Hepatocyte (in vitro differentiated cells): ENCODE results near the gene LSM10. TPM values are rescaled to one million over a fixed set of nuclear protein-coding genes. Genes with fewer than 3 reads are reported as not detected.

ENCODE experiments used
- DNase-seq: peaks from one replicate; pipeline ENCODE4 v3.0.0-alpha.2; 2016; ENCODE audit warnings: low spot score
- H2AFZ ChIP-seq: fragments of 200-600 bp; sonication (generic); 2 replicates; pipeline ENCODE4 v1.6.0; 2016; ENCODE audit warnings: antibody characterized with exemption, mild to moderate bottlenecking
- H3K27ac ChIP-seq: fragments of 200-600 bp; sonication (generic); 2 replicates; pipeline ENCODE4 v1.5.1; 2016; ENCODE audit warnings: mild to moderate bottlenecking
- H3K27me3 ChIP-seq: fragments of 200-600 bp; sonication (generic); 2 replicates; pipeline ENCODE4 v1.6.1; 2016
- H3K36me3 ChIP-seq: fragments of 200-600 bp; sonication (generic); replicated peaks from 2 replicates; pipeline ENCODE4 v1.5.1; 2016; ENCODE audit warnings: low read depth; ENCODE audit not compliant: insufficient read depth
- H3K4me1 ChIP-seq: fragments of 200-600 bp; sonication (generic); 2 replicates; pipeline ENCODE4 v1.5.1; 2016; ENCODE audit warnings: mild to moderate bottlenecking, moderate library complexity; ENCODE audit not compliant: insufficient read depth
- H3K4me2 ChIP-seq: fragments of 200-600 bp; sonication (generic); 2 replicates; pipeline ENCODE4 v1.6.0; 2016
- H3K4me3 ChIP-seq: fragments of 200-600 bp; sonication (generic); 2 replicates; pipeline ENCODE4 v1.5.1; 2016; ENCODE audit warnings: mild to moderate bottlenecking
- H3K79me2 ChIP-seq: fragments of 200-600 bp; sonication (generic); 2 replicates; pipeline ENCODE4 v1.6.0; 2017; ENCODE audit warnings: mild to moderate bottlenecking
- H3K9me2 ChIP-seq: fragments of 200-600 bp; sonication (generic); replicated peaks from 2 replicates; pipeline ENCODE4 v1.6.0; 2017; ENCODE audit warnings: mild to moderate bottlenecking; ENCODE audit not compliant: insufficient read depth
- H3K9me3 ChIP-seq: fragments of 200-600 bp; sonication (generic); 2 replicates; pipeline ENCODE4 v1.5.1; 2016; ENCODE audit warnings: low read depth, mild to moderate bottlenecking
- H4K20me1 ChIP-seq: fragments of 200-600 bp; sonication (generic); 2 replicates; pipeline ENCODE4 v1.6.0; 2016; ENCODE audit warnings: mild to moderate bottlenecking; ENCODE audit not compliant: insufficient read depth, poor library complexity, severe bottlenecking
- EZH2 ChIP-seq: fragments of 200-600 bp; sonication (generic); IDR thresholded peaks from 2 replicates; pipeline ENCODE4 v1.6.1; 2016; ENCODE audit warnings: antibody characterized with exemption, mild to moderate bottlenecking, borderline replicate concordance
- EZH2phosphoT487 ChIP-seq: fragments of 200-600 bp; sonication (generic); IDR thresholded peaks from one replicate; pipeline ENCODE4 v1.6.1; 2018; ENCODE audit warnings: antibody characterized with exemption, mild to moderate bottlenecking, low read depth, moderate library complexity; ENCODE audit not compliant: unreplicated experiment, severe bottlenecking
- WGBS: methylation state at CpG from one replicate; pipeline ENCODE4 v1.1.6; 2016; ENCODE audit warnings: low lambda C conversion rate; ENCODE audit errors: missing lambda C conversion rate; 5-methylcytosine and 5-hydroxymethylcytosine counted together
- polyA plus RNA-seq: library from polyadenylated mRNA; unstranded; fragments of >200 nt; fragmentation: Nextera tagmentation; extraction: Ambion mirVana; gene quantifications from 2 replicates; pipeline ENCODE4 v1.2.1, GENCODE V29; 2016
- total RNA-seq: library from RNA; depleted of rRNA; stranded (reverse); fragments of >200 nt; gene quantifications from 2 replicates; pipeline ENCODE4 v1.2.3, GENCODE V29; 2014
- TF ChIP-seq, protein P1 (sequence below): fragments of 200-600 bp; sonication (generic); IDR thresholded peaks from 2 replicates; pipeline ENCODE4 v1.5.1; 2016; ENCODE audit warnings: antibody characterized with exemption, mild to moderate bottlenecking; ENCODE audit not compliant: poor library complexity

Gene LSM10
- total and polyA plus RNA-seq, 2 experiments from 2014 or later = 9.4 to 63.9 TPM

DNA sequence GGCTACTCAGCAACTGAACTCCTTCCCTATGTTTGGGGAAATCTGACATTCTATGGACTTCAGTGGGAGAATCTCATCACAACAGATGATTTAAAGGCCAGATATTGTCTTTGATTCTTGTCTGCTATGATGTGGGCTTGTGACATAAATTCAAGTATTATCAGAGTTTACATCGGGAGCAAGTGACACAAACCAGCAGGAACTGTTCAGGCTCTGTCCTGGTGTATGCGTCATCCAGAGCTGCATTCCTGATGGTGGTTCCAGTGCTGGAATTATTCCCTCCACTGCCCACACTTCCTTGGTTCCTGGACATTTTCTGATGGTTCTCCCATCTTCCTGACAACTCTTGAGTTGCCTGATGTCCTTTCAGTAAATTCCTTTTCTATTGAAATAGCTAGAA, 10.8 kb upstream of the LSM10 start:
- Histone ChIP-seq H3K9me2 (no peaks in the 10 kb centered on the region), H3K4me2 (no peak overlapping the region), H3K27ac (no peak overlapping the region), H3K36me3 (no peaks in the 10 kb centered on the region), H3K27me3 (no peaks in the 10 kb centered on the region), H3K9me3 (no peaks in the 10 kb centered on the region), H2AFZ (no peak overlapping the region), H3K4me3 (no peak overlapping the region), H4K20me1 (no peaks in the 10 kb centered on the region), H3K4me1 (no peaks in the 10 kb centered on the region), H3K79me2 (peaks cover 5% of the 10 kb centered on the region)
- DNase-seq = no peak
- no peak for TF ChIP-seq EZH2
- TF ChIP-seq, protein P1, sequence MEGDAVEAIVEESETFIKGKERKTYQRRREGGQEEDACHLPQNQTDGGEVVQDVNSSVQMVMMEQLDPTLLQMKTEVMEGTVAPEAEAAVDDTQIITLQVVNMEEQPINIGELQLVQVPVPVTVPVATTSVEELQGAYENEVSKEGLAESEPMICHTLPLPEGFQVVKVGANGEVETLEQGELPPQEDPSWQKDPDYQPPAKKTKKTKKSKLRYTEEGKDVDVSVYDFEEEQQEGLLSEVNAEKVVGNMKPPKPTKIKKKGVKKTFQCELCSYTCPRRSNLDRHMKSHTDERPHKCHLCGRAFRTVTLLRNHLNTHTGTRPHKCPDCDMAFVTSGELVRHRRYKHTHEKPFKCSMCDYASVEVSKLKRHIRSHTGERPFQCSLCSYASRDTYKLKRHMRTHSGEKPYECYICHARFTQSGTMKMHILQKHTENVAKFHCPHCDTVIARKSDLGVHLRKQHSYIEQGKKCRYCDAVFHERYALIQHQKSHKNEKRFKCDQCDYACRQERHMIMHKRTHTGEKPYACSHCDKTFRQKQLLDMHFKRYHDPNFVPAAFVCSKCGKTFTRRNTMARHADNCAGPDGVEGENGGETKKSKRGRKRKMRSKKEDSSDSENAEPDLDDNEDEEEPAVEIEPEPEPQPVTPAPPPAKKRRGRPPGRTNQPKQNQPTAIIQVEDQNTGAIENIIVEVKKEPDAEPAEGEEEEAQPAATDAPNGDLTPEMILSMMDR = no peak
- TF ChIP-seq EZH2phosphoT487 = no peak
- 72% methylated on average over 2 of the region's 2 CpGs for WGBS

DNA sequence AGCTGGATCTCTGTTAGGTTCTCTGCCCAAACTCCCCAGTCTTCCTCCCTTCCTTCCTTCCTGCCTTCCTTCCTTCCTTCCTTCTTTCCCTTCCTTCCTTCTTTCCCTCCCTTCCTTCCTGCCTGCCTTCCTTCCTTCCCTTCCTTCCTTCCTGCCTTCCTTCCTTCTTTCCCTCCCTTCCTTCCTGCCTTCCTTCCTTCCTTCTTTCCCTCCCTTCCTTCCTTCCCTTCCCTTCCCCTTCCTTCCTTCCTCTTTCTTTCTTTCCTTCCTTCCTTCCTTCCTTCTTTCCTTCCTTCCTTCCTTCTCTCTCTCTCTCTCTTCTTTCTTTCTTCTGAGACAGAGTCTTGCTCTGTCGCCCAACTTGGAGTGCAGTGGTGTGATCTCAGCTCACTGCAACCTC, 8.7 kb upstream of the LSM10 start:
- TF ChIP-seq EZH2 = no peak
- TF ChIP-seq, protein P1 = no peak
- no peak for TF ChIP-seq EZH2phosphoT487
- no peak overlapping the region for H2AFZ ChIP-seq
- peaks cover 17% of the 10 kb centered on the region for H3K79me2 ChIP-seq
- peaks cover 4% of the 10 kb centered on the region for H3K4me1 ChIP-seq
- H3K9me2 ChIP-seq = no peaks in the 10 kb centered on the region
- 88% methylated on average over 1 of the region's 1 CpG for WGBS
- no peaks in the 10 kb centered on the region for H4K20me1 ChIP-seq
- no peaks in the 10 kb centered on the region for H3K9me3 ChIP-seq
- DNase-seq = no peak
- no peaks in the 10 kb centered on the region for H3K27me3 ChIP-seq
- no peak overlapping the region for H3K27ac ChIP-seq
- H3K4me2 ChIP-seq = no peak overlapping the region
- H3K4me3 ChIP-seq = no peak overlapping the region
- no peaks in the 10 kb centered on the region for H3K36me3 ChIP-seq

DNA sequence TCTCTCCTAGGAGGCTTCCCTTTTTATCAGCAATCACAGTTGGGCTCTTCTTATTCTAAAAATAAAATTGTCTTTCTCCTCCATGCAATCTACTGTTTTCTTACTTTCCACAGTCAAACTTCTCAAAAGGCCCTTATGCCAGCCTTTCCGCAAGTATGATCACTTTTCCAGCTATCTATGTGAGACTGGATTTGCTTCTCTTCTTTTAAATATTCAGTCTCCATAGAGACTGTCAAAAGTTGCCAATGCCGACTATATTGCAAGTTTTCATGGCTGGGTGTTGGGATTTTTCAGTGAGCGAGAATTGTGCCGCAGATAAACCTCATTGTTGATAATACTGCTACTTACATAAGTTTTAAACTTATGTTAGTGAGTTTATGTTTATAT, 4.8 kb upstream of the LSM10 start:
- WGBS = 98% methylated on average over 4 of the region's 4 CpGs
- Histone ChIP-seq H3K79me2 (peaks cover 17% of the 10 kb centered on the region), H3K27ac (no peak overlapping the region), H3K4me2 (no peak overlapping the region), H3K9me3 (no peaks in the 10 kb centered on the region), H3K4me1 (peaks cover 10% of the 10 kb centered on the region), H3K36me3 (no peaks in the 10 kb centered on the region), H4K20me1 (no peaks in the 10 kb centered on the region), H3K4me3 (no peak overlapping the region), H2AFZ (no peak overlapping the region), H3K9me2 (no peaks in the 10 kb centered on the region), H3K27me3 (no peaks in the 10 kb centered on the region)
- TF ChIP-seq EZH2phosphoT487 (no peak), EZH2 (no peak)
- TF ChIP-seq, protein P1 = no peak
- no peak for DNase-seq
